Upper lobe of right lung (tissue), 1 donor: ENCODE measurements around the gene CHML. TPM values are rescaled to one million over a fixed set of nuclear protein-coding genes. Genes with fewer than 3 reads are reported as not detected.
A peak's percentile ranks its signal among the peaks of the same experiment; 100 is the strongest.

Source experiments
- ATAC-seq: fragments of 200-7000 bp; cut with Tn5 transposase; one replicate; pipeline ENCODE4 v1.9.1; 2020; ENCODE audit warnings: mild to moderate bottlenecking, moderate library complexity
- DNase-seq: peaks from one replicate; pipeline ENCODE4 v3.0.0-alpha.2; 2020
- H3K27ac ChIP-seq: fragments of 200-600 bp; one replicate; pipeline ENCODE4 v1.8.0; 2022
- H3K27me3 ChIP-seq: fragments of 200-600 bp; one replicate; pipeline ENCODE4 v1.8.0; 2022; ENCODE audit warnings: mild to moderate bottlenecking
- H3K36me3 ChIP-seq: fragments of 200-600 bp; one replicate; pipeline ENCODE4 v1.8.0; 2022
- H3K4me1 ChIP-seq: fragments of 200-600 bp; one replicate; pipeline ENCODE4 v1.8.0; 2022
- H3K4me3 ChIP-seq: fragments of 200-600 bp; one replicate; pipeline ENCODE4 v1.8.0; 2022; ENCODE audit warnings: mild to moderate bottlenecking
- H3K9me3 ChIP-seq: fragments of 200-600 bp; one replicate; pipeline ENCODE4 v1.8.0; 2022
- intact Hi-C: fragments of 100-400 bp; cut with DNase I; formaldehyde crosslinking; loops from one replicate; pipeline ENCODE4 v1.11.0; 2022
- total RNA-seq: library from RNA; stranded (reverse); fragmentation: NEBNext Ultra II Directional; extraction: Animal tissue kit (Norgen Biotek cat#: 25700); gene quantifications from one replicate; pipeline ENCODE4 v1.2.1, GENCODE V29; 2021
- TF ChIP-seq, protein P1 (sequence below): fragments of 200-600 bp; IDR thresholded peaks from one replicate; pipeline ENCODE4 v1.8.0; 2022; ENCODE audit warnings: antibody characterized with exemption
- donor health status: DM: no; HTN: yes; CAD: no; lungs with severe emphysema.

Gene CHML
- total RNA-seq, 1 donor from 2014 or later: 16.8 TPM

DNA sequence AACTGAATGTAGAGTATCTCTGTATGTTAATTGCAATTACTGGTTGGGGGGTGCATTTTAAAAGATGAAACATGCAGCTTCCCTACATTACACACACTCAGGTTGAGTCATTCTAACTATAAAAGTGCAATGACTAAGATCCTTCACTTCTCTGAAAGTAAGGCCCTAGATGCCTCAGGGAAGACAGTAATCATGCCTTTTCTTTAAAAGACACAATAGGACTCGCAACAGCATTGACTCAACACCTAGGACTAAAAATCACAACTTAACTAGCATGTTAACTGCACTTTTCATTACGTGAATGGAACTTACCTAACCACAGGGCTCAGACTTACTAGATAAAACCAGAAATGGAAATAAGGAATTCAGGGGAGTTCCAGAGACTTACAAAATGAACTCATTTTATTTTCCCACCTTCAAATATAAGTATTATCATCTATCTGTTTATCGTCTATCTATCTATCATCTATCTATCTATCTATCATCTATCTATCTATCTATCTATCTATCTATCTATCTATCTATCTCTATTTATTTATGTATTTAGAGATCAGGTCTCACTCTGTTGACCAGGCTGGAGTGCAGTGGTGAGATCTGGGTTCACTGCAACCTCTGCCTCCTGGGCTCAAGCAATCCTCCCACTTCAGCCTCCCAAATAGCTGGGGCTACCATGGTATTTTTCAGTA lies 47.8 kb downstream of the CHML start:
- no peak for DNase-seq
- H3K27me3 ChIP-seq: no peaks in the 10 kb centered on the region
- no peaks in the 10 kb centered on the region for H3K4me1 ChIP-seq
- H3K36me3 ChIP-seq: no peaks in the 10 kb centered on the region
- intact Hi-C loops: no loop called here
- no peak overlapping the region for H3K4me3 ChIP-seq
- ATAC-seq: no peak
- no peaks in the 10 kb centered on the region for H3K9me3 ChIP-seq
- no peak overlapping the region for H3K27ac ChIP-seq
- TF ChIP-seq, protein P1, sequence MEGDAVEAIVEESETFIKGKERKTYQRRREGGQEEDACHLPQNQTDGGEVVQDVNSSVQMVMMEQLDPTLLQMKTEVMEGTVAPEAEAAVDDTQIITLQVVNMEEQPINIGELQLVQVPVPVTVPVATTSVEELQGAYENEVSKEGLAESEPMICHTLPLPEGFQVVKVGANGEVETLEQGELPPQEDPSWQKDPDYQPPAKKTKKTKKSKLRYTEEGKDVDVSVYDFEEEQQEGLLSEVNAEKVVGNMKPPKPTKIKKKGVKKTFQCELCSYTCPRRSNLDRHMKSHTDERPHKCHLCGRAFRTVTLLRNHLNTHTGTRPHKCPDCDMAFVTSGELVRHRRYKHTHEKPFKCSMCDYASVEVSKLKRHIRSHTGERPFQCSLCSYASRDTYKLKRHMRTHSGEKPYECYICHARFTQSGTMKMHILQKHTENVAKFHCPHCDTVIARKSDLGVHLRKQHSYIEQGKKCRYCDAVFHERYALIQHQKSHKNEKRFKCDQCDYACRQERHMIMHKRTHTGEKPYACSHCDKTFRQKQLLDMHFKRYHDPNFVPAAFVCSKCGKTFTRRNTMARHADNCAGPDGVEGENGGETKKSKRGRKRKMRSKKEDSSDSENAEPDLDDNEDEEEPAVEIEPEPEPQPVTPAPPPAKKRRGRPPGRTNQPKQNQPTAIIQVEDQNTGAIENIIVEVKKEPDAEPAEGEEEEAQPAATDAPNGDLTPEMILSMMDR: no peak

DNA sequence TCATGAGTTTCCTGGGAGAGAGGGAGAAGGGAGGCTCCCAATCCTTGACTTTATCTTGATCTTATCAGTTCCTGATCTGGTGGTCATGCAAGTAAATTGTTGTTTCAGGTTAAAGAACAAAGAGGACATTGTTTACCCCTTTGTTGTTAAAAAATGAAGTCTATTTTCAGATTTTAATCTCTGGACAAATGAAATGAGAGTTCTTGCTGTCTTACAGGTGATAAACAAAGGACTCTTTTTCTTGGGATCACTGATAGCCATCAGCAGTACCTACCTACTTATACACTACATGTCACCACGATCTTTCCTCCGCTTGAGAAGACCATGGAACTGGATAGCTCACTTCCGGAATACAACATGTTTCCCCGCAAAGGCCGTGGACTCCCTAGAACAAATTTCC lies 48.4 kb downstream of the CHML start:
- H3K27ac ChIP-seq: no peak overlapping the region
- H3K27me3 ChIP-seq: no peaks in the 10 kb centered on the region
- H3K9me3 ChIP-seq: no peaks in the 10 kb centered on the region
- H3K4me3 ChIP-seq: no peak overlapping the region
- TF ChIP-seq, protein P1: no peak
- H3K4me1 ChIP-seq: no peaks in the 10 kb centered on the region
- intact Hi-C loops: no loop called here
- no peak for ATAC-seq
- H3K36me3 ChIP-seq: no peaks in the 10 kb centered on the region
- DNase-seq: no peak

DNA sequence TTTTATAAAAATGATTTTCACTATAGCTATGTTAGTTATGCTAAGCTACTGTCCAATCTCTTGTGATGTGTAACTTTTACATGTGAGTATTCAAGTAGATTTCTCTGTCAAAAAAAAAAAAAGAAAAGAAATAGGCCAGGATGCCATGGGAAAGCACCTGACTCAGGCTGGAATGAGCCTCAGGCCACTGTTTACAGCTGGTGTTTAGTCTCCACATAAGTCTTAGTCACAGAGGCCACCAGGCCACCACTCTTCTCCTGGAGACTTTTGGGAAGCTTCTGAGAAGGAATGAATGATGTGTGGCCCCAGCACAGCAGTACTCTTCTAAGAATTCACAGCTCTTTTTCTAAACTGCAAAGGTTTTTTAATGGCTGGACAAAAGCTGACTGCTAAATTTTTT lies 48.9 kb downstream of the CHML start:
- intact Hi-C loops: no loop called here
- TF ChIP-seq, protein P1: no peak
- Histone ChIP-seq H3K27me3 (no peaks in the 10 kb centered on the region), H3K4me3 (no peak overlapping the region), H3K4me1 (no peaks in the 10 kb centered on the region), H3K9me3 (no peaks in the 10 kb centered on the region), H3K36me3 (no peaks in the 10 kb centered on the region), H3K27ac (no peak overlapping the region)
- DNase-seq (no peak), ATAC-seq (peak; percentile 34)

- TF ChIP-seq, protein P1: no peak
- no peak overlapping the region for H3K27ac ChIP-seq
- H3K36me3 ChIP-seq: no peaks in the 10 kb centered on the region
- intact Hi-C loops: no loop called here
- H3K4me3 ChIP-seq: no peak overlapping the region
- no peak for ATAC-seq
- no peaks in the 10 kb centered on the region for H3K4me1 ChIP-seq
- no peaks in the 10 kb centered on the region for H3K9me3 ChIP-seq
- H3K27me3 ChIP-seq: no peaks in the 10 kb centered on the region
- DNase-seq: no peak
These were observed 49.5 kb downstream of the CHML start for GRCh38 chr1:241590719-241591118.

Other genes with a start within 250 kb of the CHML start
- 37.4 TPM for gene FH, start 120.6 kb downstream of the CHML start, total RNA-seq
- 19.0 TPM for gene KMO, start 108.0 kb downstream of the CHML start, total RNA-seq
- 40.8 TPM for gene OPN3, start within 50 bp of the CHML start, total RNA-seq
- gene WDR64, start 11.9 kb upstream of the CHML start, total RNA-seq: not detected
- 0.32 TPM for gene EXO1, start 207.8 kb upstream of the CHML start, total RNA-seq